GM23248 (cell line): ENCODE measurements around the gene KRTAP1-1.

Experiments
- EZH2 ChIP-seq: fragments of 200-600 bp; sonication (generic); IDR thresholded peaks from 2 replicates; pipeline ENCODE4 v1.6.1; 2018; ENCODE audit warnings: antibody characterized with exemption, mild to moderate bottlenecking; ENCODE audit not compliant: insufficient read depth, poor library complexity, severe bottlenecking
- EZH2phosphoT487 ChIP-seq: fragments of 200-600 bp; sonication (generic); IDR thresholded peaks from 2 replicates; pipeline ENCODE4 v1.6.1; 2018; ENCODE audit warnings: antibody characterized with exemption, moderate library complexity, mild to moderate bottlenecking, low read depth; ENCODE audit not compliant: insufficient read depth

GRCh38 chr17:41037853-41038350 is 3.3 kb downstream of the KRTAP1-1 start:
- TF ChIP-seq EZH2, result no peak
- no peak for TF ChIP-seq EZH2phosphoT487
